ENCODE results near the gene TBL2.
"Not testable (repeated sequence)": the region's sequence is repeated elsewhere in the genome, so short reads cannot be mapped to it uniquely, and the experiment has no call there.

The TBL2 gene

DNA sequence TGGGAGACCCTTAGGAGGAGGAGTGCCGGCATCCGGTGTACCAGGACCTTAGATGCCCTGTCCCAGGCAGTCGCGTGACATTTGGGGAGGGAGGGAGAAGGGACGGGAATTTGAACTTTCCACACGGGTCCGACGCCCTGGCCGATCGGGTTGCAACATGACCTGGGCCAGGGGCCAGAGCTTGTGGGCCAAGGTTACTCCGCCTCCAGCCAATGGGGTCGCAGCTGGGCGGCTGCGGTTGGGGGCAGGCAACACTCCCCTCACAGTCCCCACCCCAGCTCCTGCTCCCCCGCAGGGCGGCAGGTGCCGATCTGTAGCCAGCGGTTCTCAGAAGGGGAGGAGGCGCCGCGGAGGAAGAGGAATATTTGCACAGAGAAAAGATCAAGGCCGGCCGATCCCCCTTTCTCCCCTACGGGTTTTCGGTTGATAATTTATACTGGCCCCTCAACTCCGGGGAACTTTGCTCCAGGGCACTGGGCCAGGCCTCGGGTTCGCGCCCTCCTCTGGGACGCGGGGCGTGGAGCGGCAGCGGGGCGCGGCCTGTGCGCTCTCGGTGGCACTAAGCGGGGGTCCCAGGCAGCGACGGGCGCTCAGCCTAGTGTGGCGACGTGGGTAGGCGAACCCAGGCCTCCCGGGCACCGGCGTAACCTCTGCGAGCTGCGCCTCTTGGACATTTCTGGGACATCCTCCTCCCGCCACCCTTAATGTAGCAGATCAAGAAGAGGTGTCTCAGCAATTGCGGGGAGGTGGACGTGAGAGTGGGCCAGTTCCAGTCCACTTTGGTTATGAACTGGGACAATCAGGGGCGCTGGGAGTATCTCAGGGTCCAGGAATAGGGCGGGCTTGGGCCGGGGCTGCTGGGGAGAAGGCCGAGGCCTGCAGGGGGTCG is 44.8 kb upstream of the TBL2 start:
- Mint-ChIP-seq H3K9me3 (no peaks in the 10 kb centered on the region), H3K4me1 (peaks cover 20% of the 10 kb centered on the region), H3K27ac (no peak overlapping the region), H3K36me3 (ENCODE audit: low read depth) (no peaks in the 10 kb centered on the region), H3K27me3 (ENCODE audit: low read depth, poor library complexity) (peaks cover 76% of the 10 kb centered on the region), H3K4me3 (peak overlapping the region; percentile 79)
- DNase-seq: peak; percentile 68
- TF ChIP-seq, protein P1, sequence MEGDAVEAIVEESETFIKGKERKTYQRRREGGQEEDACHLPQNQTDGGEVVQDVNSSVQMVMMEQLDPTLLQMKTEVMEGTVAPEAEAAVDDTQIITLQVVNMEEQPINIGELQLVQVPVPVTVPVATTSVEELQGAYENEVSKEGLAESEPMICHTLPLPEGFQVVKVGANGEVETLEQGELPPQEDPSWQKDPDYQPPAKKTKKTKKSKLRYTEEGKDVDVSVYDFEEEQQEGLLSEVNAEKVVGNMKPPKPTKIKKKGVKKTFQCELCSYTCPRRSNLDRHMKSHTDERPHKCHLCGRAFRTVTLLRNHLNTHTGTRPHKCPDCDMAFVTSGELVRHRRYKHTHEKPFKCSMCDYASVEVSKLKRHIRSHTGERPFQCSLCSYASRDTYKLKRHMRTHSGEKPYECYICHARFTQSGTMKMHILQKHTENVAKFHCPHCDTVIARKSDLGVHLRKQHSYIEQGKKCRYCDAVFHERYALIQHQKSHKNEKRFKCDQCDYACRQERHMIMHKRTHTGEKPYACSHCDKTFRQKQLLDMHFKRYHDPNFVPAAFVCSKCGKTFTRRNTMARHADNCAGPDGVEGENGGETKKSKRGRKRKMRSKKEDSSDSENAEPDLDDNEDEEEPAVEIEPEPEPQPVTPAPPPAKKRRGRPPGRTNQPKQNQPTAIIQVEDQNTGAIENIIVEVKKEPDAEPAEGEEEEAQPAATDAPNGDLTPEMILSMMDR (IDR thresholded peaks at IDR 0.05): no peak

DNA sequence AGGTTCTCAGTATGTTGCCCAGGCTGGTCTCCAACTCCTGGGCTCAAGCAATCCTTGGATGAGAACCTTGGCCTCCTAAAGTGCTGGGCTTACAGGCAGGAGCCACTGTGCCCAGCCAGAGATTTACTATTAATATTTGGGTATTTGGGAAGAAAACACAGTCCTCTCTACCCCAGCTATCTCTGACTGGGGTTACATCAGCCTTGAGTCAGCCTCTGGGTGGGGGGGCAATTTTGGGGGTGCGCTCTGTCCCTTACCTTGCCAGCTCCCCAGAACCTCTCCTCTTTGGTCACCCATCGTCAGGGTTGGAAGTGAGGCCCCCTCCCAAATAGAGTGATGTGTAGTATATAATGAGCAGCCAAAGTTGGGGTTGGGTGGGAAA is 44.1 kb upstream of the TBL2 start:
- TF ChIP-seq, protein P1 (IDR thresholded peaks at IDR 0.05): no peak
- Mint-ChIP-seq H3K27ac (no peak overlapping the region), H3K36me3 (ENCODE audit: low read depth) (no peaks in the 10 kb centered on the region), H3K27me3 (ENCODE audit: low read depth, poor library complexity) (peaks cover 69% of the 10 kb centered on the region), H3K4me1 (peaks cover 20% of the 10 kb centered on the region), H3K4me3 (peak overlapping the region; percentile 38), H3K9me3 (no peaks in the 10 kb centered on the region)
- DNase-seq: no peak

DNA sequence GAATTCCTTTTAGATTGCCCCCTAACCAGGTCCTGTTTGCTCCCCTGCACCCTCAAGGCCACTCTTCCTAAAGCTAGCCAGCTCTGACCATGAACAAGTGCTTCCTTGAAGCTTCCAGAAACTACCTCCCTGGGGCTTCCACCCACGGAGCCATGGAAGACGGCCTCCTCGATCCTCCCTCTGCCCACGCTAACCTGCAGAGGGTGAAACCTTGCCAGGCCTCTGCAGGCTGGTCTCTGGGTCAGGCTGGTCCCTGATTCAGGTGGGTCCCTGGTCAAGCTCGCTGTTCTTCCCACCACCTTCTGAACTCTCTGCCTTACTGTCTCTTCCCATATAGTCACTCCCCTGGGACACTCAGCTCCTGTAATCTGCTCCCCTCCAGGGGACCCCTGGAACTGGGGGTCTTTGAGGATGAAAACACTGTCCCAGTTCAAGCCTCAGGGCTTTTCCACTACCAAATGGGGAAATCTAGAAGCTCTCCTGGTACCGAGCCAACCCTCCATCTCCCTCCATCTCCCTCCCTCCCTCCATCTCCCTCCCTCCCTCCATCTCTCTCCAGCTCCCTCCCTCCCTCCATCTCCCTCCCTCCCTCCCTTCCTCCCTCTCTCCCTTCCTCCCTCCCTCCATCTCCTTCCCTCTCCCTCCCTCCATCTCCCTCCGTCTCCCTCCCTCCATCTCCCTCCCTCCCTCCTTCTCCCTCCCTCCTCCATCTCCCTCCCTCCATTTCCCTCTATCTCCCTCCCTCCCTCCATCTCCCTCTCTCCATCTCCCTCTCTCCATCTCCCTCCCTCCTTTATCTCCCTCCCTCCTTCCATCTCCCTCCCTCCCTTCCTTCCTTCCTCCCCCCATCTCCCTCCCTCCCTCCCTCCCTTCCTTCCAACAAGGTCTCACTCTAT is 43.0 kb upstream of the TBL2 start:
- DNase-seq: no peak
- H3K9me3 Mint-ChIP-seq: no peaks in the 10 kb centered on the region
- H3K4me3 Mint-ChIP-seq: no peak overlapping the region
- H3K36me3 Mint-ChIP-seq (ENCODE audit: low read depth): no peaks in the 10 kb centered on the region
- peaks cover 20% of the 10 kb centered on the region for H3K4me1 Mint-ChIP-seq
- no peak overlapping the region for H3K27ac Mint-ChIP-seq
- H3K27me3 Mint-ChIP-seq (ENCODE audit: low read depth, poor library complexity): peaks cover 58% of the 10 kb centered on the region
- TF ChIP-seq, protein P1 (IDR thresholded peaks at IDR 0.05): no peak

DNA sequence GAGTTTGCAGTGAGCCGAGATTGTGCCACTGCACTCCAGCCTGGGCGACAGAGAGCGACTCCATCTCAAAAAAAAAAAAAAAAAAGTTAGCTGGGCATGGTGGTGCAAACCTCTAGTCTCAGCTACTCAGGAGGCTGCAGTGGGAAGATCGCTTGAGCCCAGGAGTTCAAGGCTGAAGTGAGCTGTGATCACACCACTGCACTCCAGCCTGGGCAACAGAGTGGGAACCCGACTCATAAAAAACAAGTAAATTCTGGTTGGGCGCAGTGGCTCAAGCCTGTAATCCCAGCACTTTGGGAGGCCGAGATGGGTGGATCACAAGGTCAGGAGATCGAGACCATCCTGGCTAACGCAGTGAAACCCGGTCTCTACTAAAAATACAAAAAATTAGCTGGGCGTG is 41.0 kb upstream of the TBL2 start:
- not testable (repeated sequence) for H3K27ac Mint-ChIP-seq; H3K4me3 Mint-ChIP-seq; H3K36me3 Mint-ChIP-seq (ENCODE audit: low read depth); H3K9me3 Mint-ChIP-seq; DNase-seq
- H3K27me3 Mint-ChIP-seq (ENCODE audit: low read depth, poor library complexity): peaks cover 46% of the 10 kb centered on the region
- H3K4me1 Mint-ChIP-seq: peaks cover 27% of the 10 kb centered on the region

DNA sequence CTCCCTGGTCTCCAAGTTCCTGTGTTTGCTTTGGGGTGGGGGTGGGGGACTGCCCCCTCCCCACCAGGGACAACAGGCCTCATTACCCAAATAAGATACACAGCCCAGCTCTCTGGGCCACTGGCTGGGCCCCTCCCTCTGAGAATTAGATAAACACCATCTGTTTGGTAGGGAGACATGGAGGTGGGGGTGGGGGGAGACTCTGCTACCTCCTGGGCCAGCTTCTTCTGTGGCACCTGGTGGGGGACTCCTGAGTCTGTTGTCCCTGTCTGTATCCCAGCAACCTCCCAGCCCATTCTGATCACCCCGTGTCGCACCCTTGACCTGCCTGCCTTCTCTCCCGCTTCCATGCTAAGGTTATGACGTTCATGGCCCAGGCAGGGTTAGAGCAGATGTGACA is 40.2 kb upstream of the TBL2 start:
- peaks cover 37% of the 10 kb centered on the region for H3K27me3 Mint-ChIP-seq (ENCODE audit: low read depth, poor library complexity)
- no peak overlapping the region for H3K27ac Mint-ChIP-seq

DNA sequence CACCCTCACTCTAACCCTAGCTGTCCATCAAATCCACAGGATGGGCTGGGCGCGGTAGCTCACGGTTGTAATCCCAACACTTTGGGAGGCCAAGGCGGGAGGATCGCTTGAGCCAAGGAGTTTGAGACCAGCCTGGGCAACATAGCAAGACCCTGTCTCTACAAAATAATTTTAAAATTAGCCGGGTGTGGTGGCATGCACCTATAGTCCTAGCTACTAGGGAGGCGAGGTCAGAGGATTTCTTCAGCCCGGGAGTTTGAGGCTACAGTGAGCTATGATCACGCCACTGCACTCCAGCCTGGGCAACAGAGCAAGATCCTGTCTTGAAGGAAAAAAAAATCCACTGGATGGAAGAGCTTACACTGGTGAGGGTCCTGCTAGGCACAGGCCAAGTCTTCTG is 39.1 kb upstream of the TBL2 start:
- H3K27ac Mint-ChIP-seq; DNase-seq; H3K4me3 Mint-ChIP-seq; H3K9me3 Mint-ChIP-seq; H3K36me3 Mint-ChIP-seq (ENCODE audit: low read depth): not testable (repeated sequence)
- Mint-ChIP-seq H3K27me3 (ENCODE audit: low read depth, poor library complexity) (peaks cover 28% of the 10 kb centered on the region), H3K4me1 (peaks cover 31% of the 10 kb centered on the region)

More for the DNA sequence above, 40.2 kb upstream of the TBL2 start:
- no peaks in the 10 kb centered on the region for H3K36me3 Mint-ChIP-seq (ENCODE audit: low read depth)
- peaks cover 35% of the 10 kb centered on the region for H3K4me1 Mint-ChIP-seq
- DNase-seq: no peak
- TF ChIP-seq, protein P1 (IDR thresholded peaks at IDR 0.05): no peak
- H3K4me3 Mint-ChIP-seq: no peak overlapping the region
- H3K9me3 Mint-ChIP-seq: no peaks in the 10 kb centered on the region

All from nephron progenitor cell (in vitro differentiated cells).